ENCODE measurements around the gene MYOM3.
"Not testable (repeated sequence)": the region's sequence is repeated elsewhere in the genome, so short reads cannot be mapped to it uniquely, and the experiment has no call there.

The MYOM3 gene

GRCh38 chr1:24020025-24020424 is 91.9 kb downstream of the MYOM3 start:
- TF ChIP-seq, protein P1, sequence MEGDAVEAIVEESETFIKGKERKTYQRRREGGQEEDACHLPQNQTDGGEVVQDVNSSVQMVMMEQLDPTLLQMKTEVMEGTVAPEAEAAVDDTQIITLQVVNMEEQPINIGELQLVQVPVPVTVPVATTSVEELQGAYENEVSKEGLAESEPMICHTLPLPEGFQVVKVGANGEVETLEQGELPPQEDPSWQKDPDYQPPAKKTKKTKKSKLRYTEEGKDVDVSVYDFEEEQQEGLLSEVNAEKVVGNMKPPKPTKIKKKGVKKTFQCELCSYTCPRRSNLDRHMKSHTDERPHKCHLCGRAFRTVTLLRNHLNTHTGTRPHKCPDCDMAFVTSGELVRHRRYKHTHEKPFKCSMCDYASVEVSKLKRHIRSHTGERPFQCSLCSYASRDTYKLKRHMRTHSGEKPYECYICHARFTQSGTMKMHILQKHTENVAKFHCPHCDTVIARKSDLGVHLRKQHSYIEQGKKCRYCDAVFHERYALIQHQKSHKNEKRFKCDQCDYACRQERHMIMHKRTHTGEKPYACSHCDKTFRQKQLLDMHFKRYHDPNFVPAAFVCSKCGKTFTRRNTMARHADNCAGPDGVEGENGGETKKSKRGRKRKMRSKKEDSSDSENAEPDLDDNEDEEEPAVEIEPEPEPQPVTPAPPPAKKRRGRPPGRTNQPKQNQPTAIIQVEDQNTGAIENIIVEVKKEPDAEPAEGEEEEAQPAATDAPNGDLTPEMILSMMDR (conservative IDR thresholded peaks at IDR 0.05; ENCODE audit: control insufficient read depth, insufficient read depth, low read depth, low read length) = no peak
- DNase-seq (ENCODE audit: low read depth) = peak; percentile 66
- no peak overlapping the region for H3K4me3 ChIP-seq (ENCODE audit: control insufficient read depth, low read depth, low read length)

- peak; percentile 100 for DNase-seq (ENCODE audit: low read depth)
- H3K4me3 ChIP-seq (ENCODE audit: control insufficient read depth, low read depth, low read length) = no peak overlapping the region
- TF ChIP-seq, protein P1 (conservative IDR thresholded peaks at IDR 0.05; ENCODE audit: control insufficient read depth, insufficient read depth, low read depth, low read length) = no peak
Observed at GRCh38 chr1:24018611-24019580, 93.0 kb downstream of the MYOM3 start.

DNA sequence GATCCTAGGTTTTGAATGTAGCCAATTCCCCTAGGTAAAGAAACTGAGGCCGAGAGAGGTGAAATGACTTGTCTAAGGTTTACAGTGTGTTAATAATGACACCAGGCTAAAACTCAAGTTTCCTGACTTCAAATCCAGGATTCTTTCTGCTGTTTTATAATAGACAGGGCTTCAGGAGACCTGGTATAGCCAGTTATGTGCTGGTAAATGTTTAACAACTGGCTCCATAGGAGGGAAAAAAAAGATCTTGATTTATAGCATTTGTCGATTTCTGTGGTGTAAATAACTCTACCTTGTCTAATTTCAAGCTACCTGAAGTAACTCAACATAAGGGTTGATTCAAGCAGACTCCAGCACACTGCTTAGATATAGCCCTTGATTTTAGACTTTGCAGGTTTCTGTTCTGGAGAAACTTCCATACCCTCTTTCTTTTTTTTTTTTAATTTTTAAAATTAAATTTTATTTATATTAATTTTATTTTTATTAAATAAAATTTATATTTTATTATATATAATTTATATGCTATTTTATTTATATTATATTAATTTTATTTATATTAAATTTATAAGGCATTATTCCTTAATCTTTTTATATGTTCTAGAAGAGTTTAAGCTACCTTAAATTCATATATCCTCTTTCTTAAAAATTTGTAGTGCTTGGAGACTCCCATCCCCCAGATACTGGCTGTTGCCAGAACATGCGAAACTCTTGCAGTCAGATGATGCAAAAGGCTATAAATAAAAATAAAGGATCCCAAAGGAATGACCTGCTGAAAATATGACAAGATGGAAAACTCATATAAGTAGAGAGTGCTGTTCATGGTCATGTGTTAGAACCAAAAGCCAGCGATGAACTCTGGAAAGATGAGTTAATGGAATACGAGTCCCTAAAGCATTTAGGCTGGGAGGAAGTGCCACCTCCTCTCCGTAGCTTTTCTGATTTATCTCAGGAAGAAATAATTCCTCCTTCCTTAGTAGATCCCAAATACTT is 96.4 kb downstream of the MYOM3 start:
- TF ChIP-seq, protein P1 (conservative IDR thresholded peaks at IDR 0.05; ENCODE audit: control insufficient read depth, insufficient read depth, low read depth, low read length) = no peak
- peak; percentile 93 for DNase-seq (ENCODE audit: low read depth)
- no peak overlapping the region for H3K4me3 ChIP-seq (ENCODE audit: control insufficient read depth, low read depth, low read length)

- not testable (repeated sequence) for H3K4me3 ChIP-seq (ENCODE audit: control insufficient read depth, low read depth, low read length); DNase-seq (ENCODE audit: low read depth)
Observed at GRCh38 chr1:24012878-24013277, 99.1 kb downstream of the MYOM3 start.

DNA sequence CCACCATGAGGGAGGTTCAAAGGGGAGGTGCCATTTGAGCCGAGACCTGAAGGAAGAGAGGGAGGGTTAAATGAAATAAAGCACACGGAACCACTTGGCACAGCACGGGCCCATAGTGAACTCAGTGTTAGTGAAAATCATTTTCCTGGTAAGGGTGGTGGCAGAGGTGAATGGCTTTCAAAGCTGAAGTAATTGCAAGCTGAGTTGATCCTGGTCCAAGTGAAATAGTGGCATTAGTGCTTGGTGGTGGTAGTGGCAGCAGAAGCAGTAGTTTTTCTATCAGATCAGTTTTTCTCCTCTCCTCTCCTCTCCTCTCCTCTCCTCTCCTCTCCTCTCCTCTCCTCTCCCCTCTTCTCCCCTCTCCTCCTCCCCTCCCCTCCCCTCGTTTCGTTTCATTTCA is 101.3 kb downstream of the MYOM3 start:
- no peak for DNase-seq (ENCODE audit: low read depth)
- H3K4me3 ChIP-seq (ENCODE audit: control insufficient read depth, low read depth, low read length) = no peak overlapping the region
- TF ChIP-seq, protein P1 (conservative IDR thresholded peaks at IDR 0.05; ENCODE audit: control insufficient read depth, insufficient read depth, low read depth, low read length) = no peak

- no peak overlapping the region for H3K4me3 ChIP-seq (ENCODE audit: control insufficient read depth, low read depth, low read length)
- TF ChIP-seq, protein P1 (conservative IDR thresholded peaks at IDR 0.05; ENCODE audit: control insufficient read depth, insufficient read depth, low read depth, low read length) = no peak
- peak; percentile 73 for DNase-seq (ENCODE audit: low read depth)
Observed at GRCh38 chr1:24009406-24009805, 102.5 kb downstream of the MYOM3 start.

GRCh38 chr1:24008574-24009184 is 103.3 kb downstream of the MYOM3 start:
- not testable (repeated sequence) for H3K4me3 ChIP-seq (ENCODE audit: control insufficient read depth, low read depth, low read length)
- peak; percentile 66 for DNase-seq (ENCODE audit: low read depth)

Data from fibroblast of mammary gland (primary cell).